Psoas muscle (tissue), 8 donors: ENCODE measurements around the gene ZNF385A. TPM values are rescaled to one million over a fixed set of nuclear protein-coding genes. Genes with fewer than 3 reads are reported as not detected.
A peak's percentile ranks its signal among the peaks of the same experiment; 100 is the strongest.

Source experiments
- ATAC-seq, 4 donors: fragments of 200-7000 bp; cut with Tn5 transposase; one replicate each; pipeline ENCODE4 v1.9.1; 2020; ENCODE audit warnings: moderate library complexity in 3 of 4, mild to moderate bottlenecking in 2 of 4
- DNase-seq, 2 donors: peaks; one replicate each; pipeline ENCODE4 v3.0.0-alpha.2; 2020
- H3K27ac ChIP-seq: fragments of 200-600 bp; one replicate; pipeline ENCODE4 v1.8.0; 2022
- H3K27me3 ChIP-seq, 3 donors: fragments of 200-600 bp in 1 of 3; one replicate each; pipeline versions ENCODE4 v1.6.1 to v1.8.0; 2013 to 2022; ENCODE audit warnings: low read length in 2 of 3, mild to moderate bottlenecking in 2 of 3, moderate library complexity in 1 of 3; ENCODE audit not compliant: insufficient read depth in 3 of 3
- H3K36me3 ChIP-seq, 2 donors: fragments of 200-600 bp in 1 of 2; one replicate each; pipeline versions ENCODE4 v1.6.1 to v1.8.0; 2013 to 2022; ENCODE audit warnings: low read depth in 1 of 2, mild to moderate bottlenecking in 1 of 2, moderate library complexity in 1 of 2; ENCODE audit not compliant: insufficient read depth in 1 of 2
- H3K4me1 ChIP-seq: fragments of 200-600 bp; one replicate; pipeline ENCODE4 v1.8.0; 2022
- H3K4me3 ChIP-seq: fragments of 200-600 bp; one replicate; pipeline ENCODE4 v1.8.0; 2022; ENCODE audit warnings: mild to moderate bottlenecking
- H3K9me3 ChIP-seq: fragments of 200-600 bp; one replicate; pipeline ENCODE4 v1.8.0; 2022
- WGBS, 3 donors: extraction: QIAGEN DNeasy Blood & Tissue Kit; methylation state at CpG; one replicate each; pipeline versions ENCODE4 v1.1.6 to v1.1.7; 2013; 5-methylcytosine and 5-hydroxymethylcytosine counted together
- intact Hi-C, 2 donors: fragments of 100-400 bp; cut with DNase I; formaldehyde crosslinking; loops; one replicate each; pipeline versions ENCODE4 v1.11.0 to v1.14.2; 2022
- polyA plus RNA-seq, 3 donors: library from polyadenylated mRNA; stranded (reverse); fragments of 200-250 nt; gene quantifications; one replicate each; pipeline ENCODE4 v1.2.3, GENCODE V29; 2013
- total RNA-seq, 4 donors: library from RNA; stranded (reverse); fragmentation: NEBNext Ultra II Directional in 2 of 4; extraction: Animal tissue kit (Norgen Biotek cat#: 25700) in 2 of 4; gene quantifications; one replicate each; pipeline versions ENCODE4 v1.2.1 to v1.2.4, GENCODE V29; 2021 to 2023
- TF ChIP-seq, protein P1 (sequence below): fragments of 200-600 bp; IDR thresholded peaks from one replicate; pipeline ENCODE4 v1.8.0; 2022; ENCODE audit warnings: antibody characterized with exemption
- donor health status: healthy with polysubstance abuse.
- donor health status: DM: no; HTN: no; CAD: no; lungs with moderate emphysema.
- donor health status: Bipolar disorder and iron deficiency.
- donor health status: healthy.
- donor health status: DM: yes; HTN: yes; CAD: no.
- donor health status: DM: no; HTN: no; CAD: no.
- donor health status: DM: no; HTN: no; CAD: no.
- donor health status: DM: yes; HTN: yes; CAD: no.

ZNF385A gene
- total and polyA plus RNA-seq, 7 donors = 4.9 to 85.8 (median 28.0) TPM

DNA sequence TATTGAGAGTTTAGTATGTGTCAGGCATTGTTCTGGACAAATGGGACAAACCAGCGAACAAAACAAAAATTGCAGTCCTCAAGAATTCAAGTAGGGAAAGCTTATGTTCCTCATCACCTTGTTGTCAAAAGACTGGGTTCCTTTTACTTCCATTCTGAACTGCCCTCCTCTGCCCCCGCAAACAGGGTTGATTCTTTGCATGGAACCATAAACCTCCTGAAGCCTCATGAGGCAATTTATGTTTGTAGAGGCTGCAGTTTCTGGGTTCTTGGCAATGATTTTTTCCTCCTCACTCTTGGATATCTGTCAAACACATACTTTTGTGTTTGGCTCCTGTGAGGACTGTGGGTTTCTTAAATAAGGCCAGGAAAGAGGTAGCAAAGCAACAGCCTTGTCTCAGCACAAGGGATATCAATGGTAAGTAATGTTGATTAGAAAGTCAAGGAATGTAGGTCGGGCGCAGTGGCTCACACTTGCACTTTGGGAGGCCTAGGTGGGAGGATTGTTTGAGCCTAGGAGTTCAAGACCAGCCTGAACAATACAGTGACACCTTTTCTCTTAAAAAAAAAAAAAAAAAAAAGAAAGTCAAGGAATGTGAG, 45.7 kb downstream of the ZNF385A start:
- TF ChIP-seq, protein P1, sequence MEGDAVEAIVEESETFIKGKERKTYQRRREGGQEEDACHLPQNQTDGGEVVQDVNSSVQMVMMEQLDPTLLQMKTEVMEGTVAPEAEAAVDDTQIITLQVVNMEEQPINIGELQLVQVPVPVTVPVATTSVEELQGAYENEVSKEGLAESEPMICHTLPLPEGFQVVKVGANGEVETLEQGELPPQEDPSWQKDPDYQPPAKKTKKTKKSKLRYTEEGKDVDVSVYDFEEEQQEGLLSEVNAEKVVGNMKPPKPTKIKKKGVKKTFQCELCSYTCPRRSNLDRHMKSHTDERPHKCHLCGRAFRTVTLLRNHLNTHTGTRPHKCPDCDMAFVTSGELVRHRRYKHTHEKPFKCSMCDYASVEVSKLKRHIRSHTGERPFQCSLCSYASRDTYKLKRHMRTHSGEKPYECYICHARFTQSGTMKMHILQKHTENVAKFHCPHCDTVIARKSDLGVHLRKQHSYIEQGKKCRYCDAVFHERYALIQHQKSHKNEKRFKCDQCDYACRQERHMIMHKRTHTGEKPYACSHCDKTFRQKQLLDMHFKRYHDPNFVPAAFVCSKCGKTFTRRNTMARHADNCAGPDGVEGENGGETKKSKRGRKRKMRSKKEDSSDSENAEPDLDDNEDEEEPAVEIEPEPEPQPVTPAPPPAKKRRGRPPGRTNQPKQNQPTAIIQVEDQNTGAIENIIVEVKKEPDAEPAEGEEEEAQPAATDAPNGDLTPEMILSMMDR = no peak
- peaks cover 39% of the 10 kb centered on the region for H3K4me1 ChIP-seq
- H3K27ac ChIP-seq = no peak overlapping the region
- WGBS, 3 donors = 85 to 91% (median 90%) methylated on average over 4 of the region's 4 CpGs
- H3K4me3 ChIP-seq = no peak overlapping the region
- peaks cover 7 to 26% of the 10 kb centered on the region in 2 donors for H3K36me3 ChIP-seq
- DNase-seq (no peak), ATAC-seq (no peak)
- H3K9me3 ChIP-seq = no peaks in the 10 kb centered on the region
- intact Hi-C loops = no loop called here
- H3K27me3 ChIP-seq = no peaks in the 10 kb centered on the region

DNA sequence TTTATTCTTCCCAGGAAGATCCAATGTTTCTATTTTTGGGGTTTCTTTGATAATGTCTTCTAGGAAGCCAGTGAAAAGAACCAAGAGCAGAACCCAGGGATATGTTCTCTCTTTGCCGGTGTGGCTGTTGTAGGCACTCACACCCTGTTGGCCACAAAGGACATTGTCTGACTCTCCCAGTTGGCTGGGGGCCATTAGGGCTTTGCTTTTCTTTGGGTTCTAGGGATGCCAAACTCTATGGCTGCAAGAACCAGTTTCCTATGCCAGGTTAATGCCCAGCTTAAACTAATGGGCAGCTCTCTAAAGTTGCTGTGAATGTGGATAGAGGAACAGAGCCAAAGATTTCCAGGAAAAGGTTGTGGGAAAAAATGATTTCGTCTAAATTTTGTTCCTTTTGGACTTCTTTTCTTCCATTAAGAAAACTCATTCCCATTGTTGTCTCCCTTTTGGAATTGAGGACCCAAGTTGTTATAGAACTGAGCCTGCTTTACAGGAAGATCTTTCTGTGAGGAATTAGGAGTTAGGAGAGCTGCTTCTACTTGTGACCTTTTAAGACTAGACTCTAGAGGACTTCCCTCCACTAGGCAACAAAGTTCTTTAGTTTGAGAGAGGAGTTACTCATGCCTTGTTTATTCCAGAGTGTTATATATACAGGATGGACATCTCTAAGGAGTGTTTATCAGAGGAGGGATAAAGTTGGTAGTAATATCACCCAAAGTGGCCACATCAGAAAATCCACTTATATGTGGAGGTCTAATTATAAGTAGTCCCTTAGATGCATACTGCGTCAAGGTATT, 46.5 kb downstream of the ZNF385A start:
- TF ChIP-seq, protein P1 = no peak
- WGBS, 3 donors = 51 to 61% (median 51%) methylated on average over 3 of the region's 3 CpGs
- no peaks in the 10 kb centered on the region for H3K9me3 ChIP-seq
- H3K27me3 ChIP-seq = no peaks in the 10 kb centered on the region
- H3K36me3 ChIP-seq = peaks cover 1 to 19% of the 10 kb centered on the region in 2 donors
- H3K4me1 ChIP-seq = peaks cover 39% of the 10 kb centered on the region
- H3K4me3 ChIP-seq = no peak overlapping the region
- peak in 1 of 2 donors; percentile 27 for DNase-seq
- peak in 1 of 4 donors; percentile 23 for ATAC-seq
- intact Hi-C loops = no loop called here
- H3K27ac ChIP-seq = no peak overlapping the region

DNA sequence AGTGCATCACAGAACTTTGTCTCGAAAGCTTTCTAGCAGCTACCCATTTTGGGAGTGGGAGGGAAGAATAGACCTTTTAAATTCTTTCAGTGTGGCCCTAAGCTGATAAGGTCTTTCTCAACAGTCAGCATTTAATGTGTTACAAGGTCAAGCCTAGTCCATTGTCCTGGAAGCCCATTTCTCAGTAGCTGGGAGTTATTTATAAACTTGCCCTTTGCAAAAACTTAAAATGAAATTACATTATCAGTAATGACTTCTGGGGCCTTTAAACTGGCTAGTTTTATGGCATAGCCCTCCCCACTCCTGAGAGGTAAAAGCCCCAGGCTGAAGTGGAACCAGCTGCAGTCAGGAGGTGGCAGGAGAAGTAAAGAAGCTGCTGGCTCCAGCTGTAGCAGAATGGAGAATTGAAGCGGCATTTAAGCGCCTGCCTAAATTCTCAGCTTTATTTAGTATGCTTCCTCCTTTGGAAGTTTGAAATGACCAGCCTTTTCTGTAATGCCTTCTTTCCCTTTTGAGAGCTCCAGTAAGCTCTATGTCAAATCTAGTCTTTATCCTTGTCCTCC, 47.2 kb downstream of the ZNF385A start:
- ATAC-seq (peak in 3 of 4 donors; percentile 41 to 55 (median 52)), DNase-seq (no peak)
- Histone ChIP-seq H3K36me3 (peaks cover 0 to 12% of the 10 kb centered on the region in 2 donors), H3K4me1 (peaks cover 39% of the 10 kb centered on the region), H3K27ac (no peak overlapping the region), H3K27me3 (no peaks in the 10 kb centered on the region), H3K4me3 (no peak overlapping the region), H3K9me3 (no peaks in the 10 kb centered on the region)
- intact Hi-C loops = no loop called here
- TF ChIP-seq, protein P1 = peak; percentile 11
- WGBS, 3 donors = 38 to 62% (median 40%) methylated on average over 3 of the region's 3 CpGs

- intact Hi-C loops = no loop called here
Observed at GRCh38 chr12:54333420-54334034, 51.0 kb downstream of the ZNF385A start.

More at GRCh38 chr12:54333420-54334034, 51.0 kb downstream of the ZNF385A start:
- no peak overlapping the region for H3K27ac ChIP-seq
- H3K4me1 ChIP-seq = peaks cover 41% of the 10 kb centered on the region
- no peaks in the 10 kb centered on the region for H3K9me3 ChIP-seq
- TF ChIP-seq, protein P1 = no peak
- ATAC-seq (no peak), DNase-seq (no peak)
- no peak overlapping the region for H3K4me3 ChIP-seq
- peaks cover 0 to 17% of the 10 kb centered on the region in 2 donors for H3K36me3 ChIP-seq
- 94 to 96% (median 96%) methylated on average over 4 of the region's 4 CpGs for WGBS, 3 donors
- no peaks in the 10 kb centered on the region for H3K27me3 ChIP-seq
